GM19455 (cell line): Measurements from ENCODE around the gene ANGEL2.

Experiments used
- ATAC-seq: cut with Tn5 transposase; IDR thresholded peaks from one replicate; pipeline ENCODE4 v1.9.1; 2021; ENCODE audit not compliant: unreplicated experiment

ANGEL2 gene

GRCh38 chr1:212954514-212954913, 61.2 kb downstream of the ANGEL2 start:
- no peak for ATAC-seq

- ATAC-seq: no peak
Measured at GRCh38 chr1:212953321-212953720, 62.3 kb downstream of the ANGEL2 start.

- ATAC-seq: no peak
Measured at GRCh38 chr1:212952641-212952976, 63.1 kb downstream of the ANGEL2 start.

- ATAC-seq: no peak
Measured at GRCh38 chr1:212951947-212952640, 63.6 kb downstream of the ANGEL2 start.

GRCh38 chr1:212951126-212951946, 64.3 kb downstream of the ANGEL2 start:
- peak; percentile 4 for ATAC-seq

- peak; percentile 96 for ATAC-seq
Measured at GRCh38 chr1:212950243-212951125, 65.2 kb downstream of the ANGEL2 start, which contains the start of gene VASH2. VASH2 (plus strand) TSS chr1:212950541; CDS start chr1:212951543, 1,002 bp downstream.

- no peak for ATAC-seq
Measured at GRCh38 chr1:212949771-212950170, 65.9 kb downstream of the ANGEL2 start.

GRCh38 chr1:212946872-212947271, 68.8 kb downstream of the ANGEL2 start:
- ATAC-seq: no peak

- ATAC-seq: no peak
Measured at GRCh38 chr1:212945463-212946160, 70.1 kb downstream of the ANGEL2 start.

GRCh38 chr1:212945056-212945455, 70.6 kb downstream of the ANGEL2 start:
- no peak for ATAC-seq

- ATAC-seq: no peak
Measured at GRCh38 chr1:212944229-212944901, 71.3 kb downstream of the ANGEL2 start.

- ATAC-seq: no peak
Measured at GRCh38 chr1:212943393-212943710, 72.3 kb downstream of the ANGEL2 start.

GRCh38 chr1:212942679-212943392, 72.8 kb downstream of the ANGEL2 start:
- no peak for ATAC-seq
